NCI-H526 treated with DMSO at 0.1 percent for 48 hours (cell line): Measurements from ENCODE around the gene GAB2.
"Not testable (repeated sequence)": the region's sequence is repeated elsewhere in the genome, so short reads cannot be mapped to it uniquely, and the experiment has no call there.

ENCODE experiments used
- DNase-seq: peaks from one replicate; lab custom pipeline; 2025; lab: John Stamatoyannopoulos, UW

Gene GAB2

GRCh38 chr11:78417175-78417887 is at the start of gene GAB2:
Gene GAB2 (minus strand): TSS chr11:78417820. CDS start chr11:78417720, 100 bp downstream.
- peak; percentile 72 for DNase-seq

GRCh38 chr11:78467370-78467769 is 49.8 kb upstream of the GAB2 start:
- no peak for DNase-seq

GRCh38 chr11:78465169-78465942 is 47.7 kb upstream of the GAB2 start:
- DNase-seq, result no peak

- not testable (repeated sequence) for DNase-seq
Measured at GRCh38 chr11:78464787-78465168, 47.2 kb upstream of the GAB2 start.

DNA sequence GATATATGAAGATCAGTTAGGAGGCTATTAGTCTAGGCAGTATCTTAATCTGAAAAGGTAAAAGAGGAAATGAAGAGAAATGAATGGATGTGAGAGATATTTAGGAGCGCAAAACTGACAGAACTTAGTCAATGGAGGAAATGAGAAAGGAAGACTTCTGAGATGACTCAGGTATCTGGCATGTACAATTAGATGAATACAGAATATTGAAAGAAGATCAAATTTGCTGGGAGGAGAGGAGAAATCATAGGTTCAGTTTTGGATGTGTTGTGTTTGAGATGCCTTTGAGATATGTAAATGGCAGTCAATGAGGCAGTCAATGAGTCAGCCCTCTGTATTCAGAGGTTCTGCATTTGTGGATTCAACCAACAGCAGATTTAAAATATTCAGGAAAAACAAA is 42.9 kb upstream of the GAB2 start:
- peak; percentile 26 for DNase-seq

DNA sequence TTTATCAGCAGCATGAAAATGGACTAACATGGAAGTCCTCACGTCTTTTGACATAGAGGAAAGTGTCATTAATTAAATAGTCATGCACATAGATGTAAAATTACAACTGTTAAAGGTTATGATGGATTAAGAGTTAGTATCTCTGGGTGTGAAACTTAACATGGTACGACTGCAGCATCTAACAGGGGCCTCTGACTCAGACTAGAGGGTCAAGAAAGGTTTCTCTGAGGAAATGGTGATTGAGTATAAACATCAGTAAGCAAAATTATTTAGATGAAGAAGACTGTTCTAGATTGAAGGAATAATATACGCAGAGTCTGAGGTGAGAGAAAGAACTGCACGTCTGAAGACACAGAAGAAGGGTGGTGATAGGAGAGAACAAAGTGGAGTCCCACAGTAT is 42.1 kb upstream of the GAB2 start:
- no peak for DNase-seq

- DNase-seq, result no peak
Measured at GRCh38 chr11:78457448-78457847, 39.8 kb upstream of the GAB2 start.

DNA sequence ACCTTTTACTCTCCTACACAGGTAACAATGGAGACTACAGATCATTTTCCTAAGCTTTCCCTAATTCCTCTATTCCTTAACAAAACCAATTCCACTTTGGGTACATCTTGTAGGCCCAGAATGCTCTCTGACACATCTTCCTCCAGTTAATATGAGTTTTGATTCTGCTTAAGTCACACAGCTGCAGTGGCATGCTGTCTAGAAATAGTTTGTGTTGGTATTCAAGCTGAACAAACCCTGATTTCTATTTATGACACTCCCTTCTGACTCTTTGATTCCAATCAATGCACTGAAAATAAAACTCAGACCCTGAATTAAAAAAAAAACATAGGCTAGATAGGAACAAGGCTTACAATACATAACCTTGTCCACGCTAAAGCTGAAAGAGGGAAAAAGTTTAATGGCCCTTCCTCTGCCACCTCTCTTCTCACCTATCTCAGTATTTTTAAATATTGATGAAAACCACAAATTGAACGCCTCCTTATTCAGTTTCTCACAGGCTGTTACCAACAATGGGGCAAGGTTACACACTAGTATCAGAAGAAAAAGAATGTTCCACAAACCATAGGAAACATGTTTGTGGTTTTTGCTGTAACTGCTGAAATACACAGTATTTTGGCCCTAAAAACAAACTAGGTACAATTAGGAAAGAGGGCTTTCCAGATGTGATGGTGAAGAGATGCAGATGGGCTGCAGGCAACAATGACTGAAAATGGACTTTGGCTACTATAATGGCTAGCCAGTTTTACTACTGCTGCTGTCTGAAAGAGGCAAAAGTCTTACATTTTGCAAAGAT is 35.7 kb upstream of the GAB2 start:
- no peak for DNase-seq

- DNase-seq, result no peak
Measured at GRCh38 chr11:78451371-78452150, 33.9 kb upstream of the GAB2 start.

GRCh38 chr11:78450866-78451265 is 33.2 kb upstream of the GAB2 start:
- no peak for DNase-seq

DNA sequence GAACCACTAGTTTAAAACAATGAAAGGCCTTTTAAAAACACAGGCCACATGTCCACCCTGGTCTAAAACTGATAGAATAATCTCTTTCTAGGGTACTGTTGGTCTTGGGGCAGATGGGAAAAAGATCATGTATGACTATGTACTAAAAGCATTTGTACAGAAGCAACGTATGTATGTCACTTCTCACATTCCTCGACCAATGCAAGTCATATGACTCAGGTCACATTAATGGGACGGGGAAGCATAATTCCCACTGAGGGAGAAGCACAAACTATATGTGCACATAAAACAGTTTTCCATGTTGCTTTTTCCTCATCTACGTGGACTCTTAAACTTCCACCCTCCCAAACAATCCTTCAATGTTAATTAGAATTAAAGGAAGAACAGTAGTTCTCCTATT is 32.2 kb upstream of the GAB2 start:
- no peak for DNase-seq

GRCh38 chr11:78446210-78446609 is 28.6 kb upstream of the GAB2 start:
- DNase-seq, result no peak

- DNase-seq, result no peak
Measured at GRCh38 chr11:78444726-78445125, 27.1 kb upstream of the GAB2 start.

DNA sequence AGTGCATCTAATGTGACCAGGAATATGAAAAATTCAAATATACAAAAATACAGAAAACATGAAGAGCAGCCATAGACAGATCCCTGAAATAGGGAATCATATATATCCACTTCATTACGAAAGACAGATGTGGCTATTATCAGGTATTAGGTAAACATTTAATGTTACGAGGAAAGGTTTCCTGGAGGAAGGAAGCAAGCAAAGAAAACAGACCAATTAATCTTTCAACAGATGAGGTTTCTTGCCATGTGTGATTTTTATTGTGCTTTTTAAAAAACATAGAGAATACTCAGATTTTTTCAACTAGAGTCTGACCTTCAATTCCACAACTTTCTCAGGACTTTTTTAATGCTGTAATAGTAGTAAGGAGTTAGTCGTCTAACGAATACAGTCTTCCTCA is 24.3 kb upstream of the GAB2 start:
- DNase-seq, result no peak

GRCh38 chr11:78438298-78438975 is 20.8 kb upstream of the GAB2 start:
- DNase-seq, result no peak

- no peak for DNase-seq
Measured at GRCh38 chr11:78432956-78433355, 15.3 kb upstream of the GAB2 start.

DNA sequence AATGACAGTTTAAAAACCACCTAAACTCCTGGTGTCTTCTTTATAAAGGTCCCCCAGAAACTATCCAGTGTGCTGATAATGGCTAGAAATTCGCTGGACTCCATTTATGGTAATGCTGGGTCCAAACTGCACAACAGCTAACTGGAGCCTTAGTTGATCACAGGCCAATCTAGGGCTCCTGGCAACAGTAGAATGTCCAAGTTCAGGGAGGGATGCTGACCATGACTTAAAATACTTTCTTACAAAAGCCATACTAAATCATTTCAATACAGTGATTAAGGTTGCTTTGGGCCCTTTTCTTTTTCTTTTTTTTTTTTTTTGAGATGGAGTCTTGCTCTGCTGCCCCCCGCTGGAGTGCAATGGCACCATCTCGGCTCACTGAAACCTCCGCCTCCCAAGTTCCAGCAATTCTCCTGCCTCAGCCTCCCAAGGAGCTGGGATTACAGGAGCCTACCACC is 14.5 kb upstream of the GAB2 start:
- DNase-seq, result no peak

DNA sequence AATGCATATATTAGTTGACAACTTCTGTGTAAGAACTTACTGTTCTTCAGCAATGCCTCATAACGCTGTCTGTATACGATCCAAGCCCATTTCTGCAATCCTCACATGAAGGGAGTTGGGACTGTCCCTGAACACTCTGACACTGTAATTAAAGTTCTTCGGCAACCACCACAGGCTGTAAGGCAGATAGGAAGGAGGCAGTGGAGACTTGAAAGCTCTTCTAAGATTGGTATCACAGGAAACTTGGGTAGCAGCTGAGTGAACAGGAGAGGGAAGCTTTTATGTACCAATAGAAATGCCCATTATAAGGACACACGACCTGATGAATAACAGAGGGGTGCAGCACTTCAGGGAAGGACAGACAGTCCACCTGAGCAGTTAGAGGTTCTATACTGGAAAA is 12.0 kb upstream of the GAB2 start:
- no peak for DNase-seq

- no peak for DNase-seq
Measured at GRCh38 chr11:78429209-78429608, 11.6 kb upstream of the GAB2 start.

DNA sequence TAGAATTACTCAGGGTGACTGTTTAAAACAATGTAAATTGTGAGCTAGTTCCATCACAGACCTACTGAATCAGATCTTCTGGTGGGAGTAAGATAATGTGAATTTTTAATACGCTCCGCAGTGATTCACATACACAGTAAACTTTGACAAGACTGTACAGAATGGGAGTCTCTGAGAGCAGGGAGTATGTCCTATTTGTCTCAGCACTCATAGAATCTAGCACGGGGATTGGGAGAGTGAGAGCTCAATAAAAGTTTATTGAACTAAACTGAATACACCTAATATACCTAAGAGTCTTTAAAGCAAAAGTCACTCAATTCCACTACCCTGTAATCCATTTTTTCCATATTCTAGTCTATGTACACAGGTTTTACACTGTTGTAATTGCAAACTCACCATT is 11.2 kb upstream of the GAB2 start:
- no peak for DNase-seq

DNA sequence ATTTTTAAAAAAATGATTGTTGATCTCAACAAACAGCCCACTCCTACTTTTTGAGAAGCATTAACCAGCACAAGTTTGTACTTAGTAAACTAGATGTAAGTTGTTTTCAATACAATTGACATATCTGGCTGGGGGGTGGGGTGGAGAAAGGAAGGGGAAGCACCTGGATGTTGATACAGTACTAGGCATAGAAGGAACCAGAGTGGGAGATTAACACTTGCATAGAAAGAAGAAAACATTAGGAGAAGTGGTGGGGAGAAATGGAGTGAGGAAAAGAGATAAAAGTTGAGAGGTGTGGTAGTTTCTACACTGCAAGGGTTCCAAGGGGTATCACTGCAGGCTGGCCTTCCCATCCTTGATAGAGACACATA is 10.6 kb upstream of the GAB2 start:
- no peak for DNase-seq
